KOPT-K1 (cell line): ENCODE data around the gene MAGI3.
"Not testable (repeated sequence)": the region's sequence is repeated elsewhere in the genome, so short reads cannot be mapped to it uniquely, and the experiment has no call there.

Experiments used
- H3K27ac ChIP-seq: fragments of 200-600 bp; sonication (generic); 2 replicates; pipeline ENCODE4 v1.5.1; 2016; ENCODE audit warnings: antibody characterized with exemption, mild to moderate bottlenecking, low read depth, low read length; ENCODE audit not compliant: poor library complexity, severe bottlenecking
- H3K36me3 ChIP-seq: fragments of 200-600 bp; sonication (generic); 2 replicates; pipeline ENCODE4 v1.5.1; 2017; ENCODE audit warnings: antibody characterized with exemption, mild to moderate bottlenecking, low read length, moderate library complexity; ENCODE audit not compliant: insufficient read depth
- H3K9me3 ChIP-seq: fragments of 200-600 bp; sonication (generic); 2 replicates; pipeline ENCODE4 v1.5.1; 2017; ENCODE audit warnings: antibody characterized with exemption, low read length, mild to moderate bottlenecking; ENCODE audit not compliant: insufficient read depth, poor library complexity, severe bottlenecking

MAGI3 gene

GRCh38 chr1:113718621-113719020, 328.3 kb downstream of the MAGI3 start:
- not testable (repeated sequence) for H3K36me3 ChIP-seq, H3K27ac ChIP-seq
- peaks cover 38% of the 10 kb centered on the region for H3K9me3 ChIP-seq

- Histone ChIP-seq H3K9me3 (peaks cover 38% of the 10 kb centered on the region), H3K27ac (no peak overlapping the region), H3K36me3 (no peaks in the 10 kb centered on the region)
Measured at GRCh38 chr1:113721010-113721409, 330.7 kb downstream of the MAGI3 start.

- no peaks in the 10 kb centered on the region for H3K36me3 ChIP-seq
- no peak overlapping the region for H3K27ac ChIP-seq
- H3K9me3 ChIP-seq: no peaks in the 10 kb centered on the region
Measured at GRCh38 chr1:113732802-113733201, 342.5 kb downstream of the MAGI3 start.

- Histone ChIP-seq H3K36me3 (no peaks in the 10 kb centered on the region), H3K9me3 (no peaks in the 10 kb centered on the region), H3K27ac (no peak overlapping the region)
Measured at GRCh38 chr1:113734357-113735055, 344.2 kb downstream of the MAGI3 start.
